Kidney epithelial cell (primary cell): ENCODE data around the gene GAB2. TPM values are rescaled to one million over a fixed set of nuclear protein-coding genes. Genes with fewer than 3 reads are reported as not detected.

Source experiments
- DNase-seq: peaks from one replicate; pipeline ENCODE4 v3.0.0-alpha.2; 2010; ENCODE audit warnings: low read depth
- H3K27me3 ChIP-seq: 2 replicates; pipeline ENCODE4 v1.6.0; 2011; ENCODE audit warnings: low read length; ENCODE audit not compliant: control insufficient read depth, insufficient read depth
- H3K36me3 ChIP-seq: 2 replicates; pipeline ENCODE4 v1.5.1; 2011; ENCODE audit warnings: low read length; ENCODE audit not compliant: control insufficient read depth, insufficient read depth
- H3K4me3 ChIP-seq: 2 replicates; pipeline ENCODE4 v1.5.1; 2011; ENCODE audit warnings: low read depth, mild to moderate bottlenecking, control low read depth, low read length
- total RNA-seq: library from RNA; depleted of rRNA; stranded (reverse); fragments of >200 nt; gene quantifications from 2 replicates; pipeline ENCODE4 v1.2.3, GENCODE V29; 2015
- TF ChIP-seq, protein P1 (sequence below): IDR thresholded peaks from 2 replicates; pipeline ENCODE4 v1.5.1; 2011; ENCODE audit warnings: mild to moderate bottlenecking, moderate library complexity, low read length, control low read depth, inconsistent platforms; ENCODE audit not compliant: insufficient read depth, poor library complexity, severe bottlenecking

GAB2 gene
- total RNA-seq, 1 donor from 2014 or later, result 13.1 TPM

DNA sequence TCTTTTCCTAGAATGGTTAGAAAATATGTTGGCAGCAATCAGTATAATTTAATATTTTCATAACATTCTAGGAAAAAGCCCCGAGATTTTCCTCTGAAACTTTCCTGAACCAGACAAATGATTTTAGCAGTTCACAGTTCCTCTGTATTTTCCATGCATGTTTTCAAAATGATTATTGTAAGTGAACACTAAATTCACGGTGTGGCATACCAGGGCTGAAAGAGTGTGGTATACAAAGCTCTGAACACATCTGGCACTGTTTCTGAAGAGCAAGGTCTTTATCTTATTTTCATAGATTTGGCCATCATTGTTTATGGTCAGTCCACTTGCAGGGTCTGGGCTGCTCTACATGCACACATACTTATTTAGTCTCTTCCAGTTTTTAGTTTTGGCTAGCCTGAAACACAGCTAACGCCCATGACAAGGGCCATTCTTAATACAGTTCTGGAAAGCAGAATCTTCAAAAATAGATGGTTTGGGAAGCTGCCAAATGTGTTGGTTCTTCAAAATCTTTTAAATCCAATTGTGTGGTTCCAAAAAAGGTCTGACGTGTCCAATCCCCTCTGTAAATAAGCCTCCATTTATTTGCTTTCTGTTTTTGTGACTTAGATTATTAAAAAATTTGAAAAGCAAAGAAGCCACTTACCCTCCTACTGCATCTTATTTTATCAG, 7.9 kb upstream of the GAB2 start:
- no peak overlapping the region for H3K4me3 ChIP-seq
- no peaks in the 10 kb centered on the region for H3K36me3 ChIP-seq
- H3K27me3 ChIP-seq, result no peaks in the 10 kb centered on the region
- TF ChIP-seq, protein P1, sequence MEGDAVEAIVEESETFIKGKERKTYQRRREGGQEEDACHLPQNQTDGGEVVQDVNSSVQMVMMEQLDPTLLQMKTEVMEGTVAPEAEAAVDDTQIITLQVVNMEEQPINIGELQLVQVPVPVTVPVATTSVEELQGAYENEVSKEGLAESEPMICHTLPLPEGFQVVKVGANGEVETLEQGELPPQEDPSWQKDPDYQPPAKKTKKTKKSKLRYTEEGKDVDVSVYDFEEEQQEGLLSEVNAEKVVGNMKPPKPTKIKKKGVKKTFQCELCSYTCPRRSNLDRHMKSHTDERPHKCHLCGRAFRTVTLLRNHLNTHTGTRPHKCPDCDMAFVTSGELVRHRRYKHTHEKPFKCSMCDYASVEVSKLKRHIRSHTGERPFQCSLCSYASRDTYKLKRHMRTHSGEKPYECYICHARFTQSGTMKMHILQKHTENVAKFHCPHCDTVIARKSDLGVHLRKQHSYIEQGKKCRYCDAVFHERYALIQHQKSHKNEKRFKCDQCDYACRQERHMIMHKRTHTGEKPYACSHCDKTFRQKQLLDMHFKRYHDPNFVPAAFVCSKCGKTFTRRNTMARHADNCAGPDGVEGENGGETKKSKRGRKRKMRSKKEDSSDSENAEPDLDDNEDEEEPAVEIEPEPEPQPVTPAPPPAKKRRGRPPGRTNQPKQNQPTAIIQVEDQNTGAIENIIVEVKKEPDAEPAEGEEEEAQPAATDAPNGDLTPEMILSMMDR, result no peak
- no peak for DNase-seq

DNA sequence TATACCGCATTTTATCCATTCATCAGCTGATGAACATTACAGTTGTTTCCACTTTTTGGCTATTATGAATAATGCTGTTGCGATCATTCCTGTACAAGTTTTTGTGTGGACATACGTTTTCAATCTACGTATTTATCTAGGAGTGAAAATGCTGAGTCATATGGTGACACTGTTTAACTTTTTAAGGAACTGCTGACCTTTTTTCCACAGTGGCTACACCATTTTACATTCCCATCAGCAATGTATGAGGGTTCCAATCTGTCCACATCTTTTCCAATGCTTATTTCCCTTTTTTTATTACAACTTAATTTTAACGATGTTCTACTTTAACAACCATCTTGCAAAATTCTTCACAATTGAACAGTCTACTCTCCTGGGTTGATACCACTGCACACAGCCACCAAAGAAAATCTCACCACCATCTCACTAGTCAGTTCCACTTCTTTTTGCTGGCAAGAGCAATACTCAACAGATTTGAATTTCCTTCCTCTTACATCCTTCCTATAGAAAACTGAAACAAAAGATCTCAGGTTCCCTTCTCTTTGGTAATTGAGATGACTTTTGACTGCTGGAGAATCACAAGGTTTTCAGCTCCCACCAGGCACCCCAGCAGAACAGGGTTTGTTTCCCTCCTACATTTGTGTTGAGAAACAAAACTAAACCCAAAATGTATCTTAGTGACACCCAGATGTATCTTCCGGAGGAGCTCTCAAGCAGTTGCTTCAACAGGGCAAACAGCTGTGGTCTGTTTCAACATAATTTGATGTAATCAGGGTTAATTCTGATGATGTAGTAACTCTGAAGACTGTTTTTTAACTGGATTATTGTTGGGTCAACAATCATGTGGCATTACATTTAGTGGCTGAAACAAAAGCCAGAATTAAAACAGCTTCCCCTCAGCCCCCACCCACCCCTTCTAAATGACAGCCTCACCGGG, 7.0 kb upstream of the GAB2 start:
- TF ChIP-seq, protein P1, result no peak
- no peak overlapping the region for H3K4me3 ChIP-seq
- H3K27me3 ChIP-seq, result no peaks in the 10 kb centered on the region
- H3K36me3 ChIP-seq, result no peaks in the 10 kb centered on the region
- DNase-seq, result no peak

DNA sequence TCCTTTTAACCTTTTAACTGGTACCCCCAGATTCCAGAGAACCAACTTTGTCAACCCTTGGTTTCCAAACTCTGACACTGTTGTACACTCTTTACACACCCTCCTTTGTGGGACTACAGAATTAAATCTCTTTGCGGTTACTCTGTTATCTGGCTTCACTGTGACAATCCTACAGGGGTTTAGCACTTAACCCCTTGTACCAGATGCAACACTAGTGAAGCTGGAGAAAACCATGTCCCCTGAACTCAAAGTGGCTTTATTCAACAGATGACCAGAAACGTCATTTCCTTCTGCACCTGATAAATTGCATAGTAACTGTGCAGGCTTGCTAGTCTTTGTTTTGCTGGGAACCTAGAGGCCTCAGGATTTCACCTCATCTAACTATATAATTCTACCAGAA, 5.6 kb upstream of the GAB2 start:
- DNase-seq, result no peak
- TF ChIP-seq, protein P1, result no peak
- H3K27me3 ChIP-seq, result no peaks in the 10 kb centered on the region
- no peak overlapping the region for H3K4me3 ChIP-seq
- no peaks in the 10 kb centered on the region for H3K36me3 ChIP-seq

DNA sequence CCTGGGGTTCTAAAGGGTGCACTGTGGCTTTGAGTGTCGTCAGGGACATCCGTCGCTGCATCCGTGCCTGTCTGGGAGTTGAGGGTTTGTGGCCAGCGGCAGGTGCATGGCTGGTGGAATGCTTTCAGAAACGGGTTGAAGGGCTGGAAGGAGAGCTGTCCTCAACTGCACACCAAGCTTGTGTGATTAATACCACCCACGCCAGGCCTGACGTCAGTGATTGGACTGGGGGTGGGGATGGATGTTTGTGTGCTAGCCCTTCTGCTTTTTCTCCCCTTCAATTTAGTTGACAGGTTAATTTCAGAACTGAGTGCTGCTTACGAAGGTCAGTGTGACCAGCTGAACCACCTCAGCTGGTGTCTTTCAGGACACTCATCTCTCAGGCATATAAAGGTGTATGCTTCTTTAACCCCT, 3.2 kb upstream of the GAB2 start:
- Histone ChIP-seq H3K36me3 (no peaks in the 10 kb centered on the region), H3K27me3 (no peaks in the 10 kb centered on the region), H3K4me3 (no peak overlapping the region)
- TF ChIP-seq, protein P1, result no peak
- peak; percentile 65 for DNase-seq

DNA sequence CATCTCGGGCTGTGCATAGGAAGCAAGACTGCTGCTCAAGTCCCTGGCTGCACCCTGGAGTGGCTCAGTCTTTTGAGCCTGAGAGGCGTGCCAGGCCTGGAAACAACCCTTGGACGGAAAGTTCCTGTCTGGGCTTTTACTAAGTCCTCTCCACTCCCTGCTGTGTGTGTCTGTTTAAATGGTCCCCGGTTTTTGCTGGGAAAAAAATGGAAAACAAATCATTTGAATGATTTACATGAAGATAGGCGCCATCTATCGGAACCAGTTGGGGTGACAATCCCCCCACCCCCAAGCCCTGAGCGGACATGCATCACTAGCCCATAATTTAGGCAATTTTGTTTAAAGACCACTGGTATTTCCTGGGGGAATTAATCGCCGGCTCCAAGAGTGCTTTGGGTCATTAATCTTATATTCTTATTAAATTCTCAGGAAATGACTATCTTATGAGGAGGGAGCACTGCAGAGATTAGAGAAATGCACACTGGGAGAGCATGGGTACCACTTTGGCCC, 2.7 kb upstream of the GAB2 start:
- H3K4me3 ChIP-seq, result no peak overlapping the region
- H3K36me3 ChIP-seq, result no peaks in the 10 kb centered on the region
- TF ChIP-seq, protein P1, result peak; percentile 67
- no peaks in the 10 kb centered on the region for H3K27me3 ChIP-seq
- peak; percentile 82 for DNase-seq
